Fibroblast of peridontal ligament (primary cell): ENCODE data around the gene NRG4.
"Not testable (repeated sequence)": the region's sequence is repeated elsewhere in the genome, so short reads cannot be mapped to it uniquely, and the experiment has no call there.

Experiments used
- DNase-seq: peaks from one replicate; pipeline ENCODE4 v3.0.0-alpha.2; 2010; ENCODE audit errors: extremely low read depth

The NRG4 gene

DNA sequence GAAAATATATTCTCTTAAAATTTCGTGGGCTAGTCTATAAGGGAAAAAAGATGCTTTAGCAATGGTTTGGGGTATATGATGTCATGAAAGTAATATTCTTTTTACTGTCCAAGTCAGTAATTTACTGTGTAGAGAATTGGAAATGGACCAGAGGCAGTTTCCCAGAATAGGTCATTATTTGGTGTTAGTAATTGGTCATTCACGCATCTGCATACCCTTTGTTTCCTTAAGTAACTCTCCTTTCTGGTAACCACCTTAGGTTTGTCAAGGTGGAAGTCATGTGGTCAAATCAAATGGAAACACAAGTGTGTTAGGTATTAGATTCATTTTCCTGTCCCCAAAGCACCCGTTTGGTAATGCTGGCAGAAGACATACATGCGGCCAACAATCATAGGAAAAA lies 84.6 kb downstream of the NRG4 start:
- DNase-seq, result no peak

DNA sequence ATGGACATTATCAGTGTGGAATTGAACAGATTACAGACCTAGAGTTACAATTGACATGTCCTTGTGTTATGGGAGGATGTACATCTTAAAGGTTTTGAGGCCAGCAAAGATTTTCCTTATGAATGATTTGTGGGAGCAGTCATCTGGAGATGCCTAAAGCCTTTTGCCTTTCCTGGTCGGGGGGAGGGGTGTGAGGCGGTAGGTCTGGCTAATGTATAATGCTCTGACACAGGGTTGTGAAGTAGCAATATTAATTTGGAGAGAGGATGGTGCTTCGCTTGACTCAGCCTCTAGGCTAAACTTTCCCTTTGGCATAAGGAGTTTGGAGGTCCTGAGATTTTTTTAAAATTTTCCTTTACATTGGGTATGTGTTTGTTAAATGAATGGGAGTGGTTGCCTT lies 85.3 kb downstream of the NRG4 start:
- no peak for DNase-seq

DNA sequence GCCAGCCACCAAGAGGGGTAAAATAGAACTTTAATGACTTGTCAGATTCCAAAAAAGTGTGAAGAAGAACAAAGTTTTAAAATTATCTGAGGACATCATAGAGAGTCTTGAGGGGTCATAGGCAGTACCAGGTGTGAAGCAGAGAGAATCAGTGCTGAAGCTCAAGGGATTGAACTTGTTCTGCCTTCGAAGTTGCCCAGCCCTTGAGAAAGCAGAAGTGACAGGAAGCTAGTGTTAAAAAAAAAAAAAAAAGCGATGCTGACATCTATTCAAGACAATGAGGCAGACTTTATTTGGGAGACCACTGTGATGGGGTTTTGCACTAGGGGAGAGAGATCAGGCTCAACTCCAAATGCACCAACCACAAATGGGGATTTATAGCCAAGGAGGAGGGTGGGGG lies 86.8 kb downstream of the NRG4 start:
- no peak for DNase-seq

DNA sequence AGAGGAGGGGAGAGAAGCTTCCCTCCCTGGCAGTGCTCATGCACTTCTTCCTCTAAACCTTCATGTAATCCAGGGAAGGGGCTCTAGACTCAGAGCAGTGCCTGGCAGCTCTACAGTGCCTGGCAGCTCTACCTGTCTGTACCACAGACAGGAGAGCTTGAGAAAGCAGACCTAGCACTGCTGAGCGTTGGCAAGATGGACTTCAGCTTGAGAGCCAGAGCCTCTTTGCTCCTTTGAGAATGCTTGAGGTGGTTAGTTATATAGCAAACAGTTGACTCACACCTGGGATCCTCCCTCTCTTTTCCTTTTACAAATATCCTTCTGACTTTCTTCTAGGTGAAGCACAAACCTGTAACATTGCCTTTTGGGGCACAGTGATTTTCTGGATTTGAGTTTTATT lies 87.6 kb downstream of the NRG4 start:
- DNase-seq, result no peak

DNA sequence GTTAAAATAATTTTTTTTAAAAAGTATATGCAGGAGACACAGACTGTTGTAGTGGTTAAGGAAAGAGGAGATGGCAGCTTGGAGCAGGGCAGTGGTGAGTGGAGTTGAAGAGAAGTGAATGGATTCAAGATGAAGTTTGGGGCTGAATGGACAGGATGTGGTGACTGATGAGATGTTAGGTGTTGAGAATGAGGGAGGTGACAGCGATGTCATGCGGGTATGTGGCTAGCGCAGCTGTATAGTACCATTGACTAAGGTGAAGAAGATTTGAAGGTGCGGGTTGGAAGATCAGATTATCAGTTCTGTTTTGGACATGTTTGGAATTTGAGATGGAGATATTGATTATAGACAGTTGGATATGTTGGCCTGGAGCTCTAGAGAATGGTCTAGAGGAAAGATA lies 88.5 kb downstream of the NRG4 start:
- no peak for DNase-seq

DNA sequence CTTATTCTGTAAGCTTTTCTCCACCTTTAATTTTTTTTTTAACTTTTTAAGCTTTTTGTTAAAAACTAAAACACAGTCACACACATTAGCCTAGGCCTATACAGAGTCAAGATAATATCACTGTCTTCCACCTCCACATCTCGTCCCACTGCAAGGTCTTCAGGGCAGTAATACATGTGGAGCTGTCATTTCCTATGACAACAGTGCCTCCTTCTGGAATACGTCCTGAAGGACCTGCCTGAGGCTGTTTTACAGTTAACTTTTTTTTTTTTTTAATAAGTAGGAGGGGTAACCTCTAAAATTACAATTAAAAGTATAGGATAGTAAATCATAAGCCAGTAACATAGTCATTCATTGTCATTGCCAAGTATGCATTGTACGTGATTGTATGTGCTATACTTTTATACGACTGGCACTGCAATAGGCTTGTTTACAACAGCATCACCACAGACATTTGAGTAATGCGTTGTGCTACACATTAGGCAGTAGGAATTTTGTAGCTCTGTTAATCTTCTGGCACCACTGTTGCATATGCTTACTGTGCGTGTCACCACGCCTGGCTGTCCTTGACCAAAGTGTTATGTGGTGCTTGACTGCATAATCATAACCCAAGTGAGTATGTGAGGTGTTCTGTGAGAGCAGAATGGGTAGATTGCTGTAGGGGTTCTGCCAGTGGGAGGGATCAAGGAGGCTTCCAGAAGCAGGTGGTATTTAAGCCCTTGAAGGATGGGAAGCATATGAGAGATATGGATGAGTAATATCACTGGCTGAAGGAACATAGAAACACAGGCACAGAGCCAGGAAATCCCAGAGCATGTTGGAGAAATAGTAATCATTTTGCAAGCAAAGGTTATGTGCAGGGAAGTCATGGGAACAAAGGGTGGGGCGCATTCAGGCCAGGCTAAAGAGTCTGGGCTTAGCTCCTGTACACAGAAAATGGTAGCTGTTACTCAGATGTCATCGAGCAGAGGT lies 90.2 kb downstream of the NRG4 start:
- peak; percentile 86 for DNase-seq

DNA sequence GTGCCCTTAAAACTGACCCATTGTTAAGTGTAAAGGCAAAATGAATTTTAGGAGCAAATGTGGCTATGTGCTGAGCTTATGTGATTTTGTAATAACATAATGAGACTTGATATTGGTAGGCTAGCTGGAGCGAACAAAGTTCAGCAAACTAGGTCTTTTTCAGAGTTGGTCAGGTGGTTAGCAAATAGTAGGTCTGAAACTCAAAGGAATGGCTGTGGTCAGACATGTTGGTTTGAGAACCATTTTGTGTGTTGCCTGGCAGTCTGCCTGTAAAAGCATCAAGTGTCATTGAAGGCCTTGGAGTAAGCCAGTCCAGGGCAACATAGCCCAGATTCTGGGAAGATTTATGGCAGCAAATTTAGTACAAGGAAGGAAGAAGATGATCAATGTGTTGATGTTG lies 92.1 kb downstream of the NRG4 start:
- DNase-seq, result peak; percentile 34

DNA sequence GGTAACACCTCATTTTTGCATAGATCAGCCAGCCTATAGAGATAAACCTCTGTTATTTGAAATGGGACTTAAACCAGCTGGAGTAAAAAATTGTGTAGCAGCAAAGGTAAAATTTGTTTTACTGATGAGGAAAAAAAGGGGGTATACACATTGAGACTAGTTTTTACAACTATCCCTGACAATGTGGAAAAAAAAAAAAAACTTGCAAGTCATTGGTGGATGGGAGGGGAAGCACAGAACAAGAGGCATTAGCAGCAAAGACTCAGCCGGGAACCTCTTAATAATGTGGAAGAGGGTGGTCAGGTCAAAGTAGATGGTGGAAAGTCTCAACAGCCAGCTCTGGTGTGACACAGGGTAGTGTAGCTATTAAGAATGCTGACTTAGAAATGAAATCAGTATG lies 94.1 kb downstream of the NRG4 start:
- no peak for DNase-seq

DNA sequence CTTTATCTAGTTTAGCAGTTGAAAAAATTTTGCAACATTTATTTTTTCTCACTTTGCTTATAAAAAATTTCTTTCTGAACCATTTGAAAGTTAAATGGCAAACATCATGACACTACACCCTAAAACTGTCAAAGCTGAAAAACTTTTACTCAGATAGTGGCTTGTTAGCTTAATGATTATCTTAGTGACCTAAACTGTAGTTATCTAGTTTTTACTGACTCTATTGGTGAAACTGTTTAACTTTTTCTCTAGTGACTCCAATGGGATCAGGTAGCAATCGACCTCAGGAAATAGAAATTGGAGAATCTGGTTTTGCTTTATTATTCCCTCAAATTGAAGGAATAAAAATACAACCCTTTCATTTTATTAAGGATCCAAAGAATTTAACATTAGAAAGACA lies 95.2 kb downstream of the NRG4 start:
- no peak for DNase-seq

DNA sequence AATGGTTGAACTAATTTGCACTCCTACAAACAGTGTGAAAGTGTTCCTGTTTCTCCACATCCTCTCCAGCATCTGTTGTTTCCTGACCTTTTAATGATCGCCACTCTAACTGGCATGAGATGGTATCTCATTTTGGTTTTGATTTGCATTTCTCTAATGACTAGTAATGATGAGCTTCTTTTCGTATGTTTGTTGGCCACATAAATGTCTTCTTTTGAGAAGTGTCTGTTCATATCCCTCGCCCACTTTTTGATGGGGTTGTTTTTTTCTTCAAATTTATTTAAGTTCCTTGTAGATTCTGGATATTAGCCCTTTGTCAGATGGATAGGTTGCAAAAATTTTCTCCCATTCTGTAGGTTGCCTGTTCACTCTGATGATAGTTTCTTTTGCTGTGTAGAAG lies 101.9 kb downstream of the NRG4 start:
- not testable (repeated sequence) for DNase-seq

DNA sequence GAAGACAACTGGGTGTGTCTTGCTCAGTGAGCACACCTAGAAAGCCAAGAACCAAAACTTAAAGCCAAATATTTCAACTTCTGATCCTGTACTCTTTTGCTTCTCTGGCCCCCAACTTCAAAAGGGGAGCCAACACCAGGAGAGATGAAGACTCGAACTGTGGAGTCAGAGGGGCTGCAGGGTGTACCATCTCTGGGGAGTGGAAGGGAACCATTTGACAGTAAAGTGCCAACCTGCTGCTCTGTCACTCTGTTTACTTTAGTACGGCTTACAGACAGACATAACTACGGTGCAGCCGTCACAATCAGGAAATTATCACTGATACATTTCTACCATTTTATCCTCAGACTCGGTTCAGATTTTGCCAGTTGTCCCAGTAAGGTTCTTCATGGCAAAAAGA lies 107.0 kb downstream of the NRG4 start:
- DNase-seq, result no peak

DNA sequence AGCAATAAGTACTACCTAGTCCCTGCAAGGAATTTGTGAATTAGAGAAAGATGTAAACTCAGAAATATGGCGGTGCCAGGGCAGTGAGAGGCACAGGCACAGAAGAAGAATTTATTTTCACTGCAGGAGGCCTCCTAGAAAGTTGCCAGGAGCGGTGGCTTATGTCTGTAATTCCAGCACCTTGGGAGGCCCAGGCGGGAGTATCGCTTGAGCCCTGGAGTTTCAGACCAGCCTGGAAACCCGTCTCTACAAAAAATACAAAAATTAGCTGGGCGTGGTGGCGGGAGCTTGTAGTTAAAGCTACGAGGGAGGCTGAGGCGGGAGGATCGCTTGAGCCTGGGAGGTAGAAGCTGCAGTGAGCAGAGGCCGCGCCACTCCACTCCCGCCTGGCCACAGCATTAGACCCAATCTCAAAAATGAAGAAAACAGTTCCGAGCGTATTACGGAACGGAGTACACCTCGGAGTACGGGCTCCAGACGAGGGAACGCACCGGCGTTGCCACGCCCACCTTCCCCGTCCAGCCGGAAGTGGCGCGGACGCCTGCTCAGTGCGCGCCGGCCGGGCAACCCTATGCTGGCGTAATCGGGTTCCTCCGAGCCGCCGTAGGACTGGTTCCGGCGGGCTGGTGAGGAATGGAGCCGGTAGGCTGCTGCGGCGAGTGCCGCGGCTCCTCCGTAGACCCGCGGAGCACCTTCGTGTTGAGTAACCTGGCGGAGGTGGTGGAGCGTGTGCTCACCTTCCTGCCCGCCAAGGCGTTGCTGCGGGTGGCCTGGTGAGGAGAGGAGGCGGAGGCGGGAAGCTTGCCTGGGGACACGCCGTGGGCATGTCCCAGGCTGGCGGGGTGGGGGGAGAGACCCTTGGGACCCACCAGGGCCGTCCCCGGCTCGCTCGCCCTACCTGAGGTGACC lies 108.6 kb downstream of the NRG4 start, which contains the start of gene FBXO22:
Gene FBXO22 (plus strand): TSS at position 548 of the 909 bp plus-strand sequence. CDS start 86 bp downstream, at position 634.
- DNase-seq, result peak; percentile 85

DNA sequence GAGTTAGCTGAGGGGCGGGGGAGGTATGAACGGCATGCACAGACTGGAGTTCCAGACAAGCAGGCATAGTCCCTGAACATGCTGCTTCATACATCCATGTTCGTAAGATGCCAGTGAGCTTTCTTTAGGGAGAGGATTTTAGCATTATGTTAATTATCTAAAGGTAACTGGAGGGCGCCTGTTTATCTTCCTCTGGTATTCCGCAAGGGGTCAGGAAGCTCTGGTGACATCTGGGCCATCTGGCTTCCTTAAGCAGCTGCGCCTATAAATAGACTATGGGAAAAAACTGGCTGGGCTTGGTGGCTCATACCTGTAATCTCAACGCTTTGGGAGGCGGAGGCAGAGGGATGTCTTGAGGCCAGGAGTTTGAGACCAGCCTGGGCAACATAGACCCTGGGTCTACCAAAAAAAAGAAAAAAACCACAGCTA lies 110.1 kb downstream of the NRG4 start:
- no peak for DNase-seq

DNA sequence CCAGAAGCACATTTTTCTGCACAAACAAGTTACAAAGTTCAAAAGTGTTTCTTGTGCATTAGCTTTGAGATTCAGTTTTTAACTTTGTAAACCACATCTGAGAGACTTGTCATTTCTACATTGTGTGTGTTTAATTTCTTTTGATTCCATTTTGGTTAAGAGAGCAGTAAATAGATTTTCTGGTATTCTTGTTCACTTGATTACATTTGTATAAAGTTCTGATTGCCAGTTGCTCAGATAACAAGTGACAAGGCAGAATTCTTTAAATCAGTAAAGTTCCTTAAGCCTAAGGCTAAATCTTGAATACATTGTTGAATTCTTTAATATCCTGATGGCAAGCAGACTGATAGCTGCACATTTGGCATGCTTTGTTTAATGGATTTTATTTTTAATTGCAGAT lies 111.6 kb downstream of the NRG4 start:
- no peak for DNase-seq

DNA sequence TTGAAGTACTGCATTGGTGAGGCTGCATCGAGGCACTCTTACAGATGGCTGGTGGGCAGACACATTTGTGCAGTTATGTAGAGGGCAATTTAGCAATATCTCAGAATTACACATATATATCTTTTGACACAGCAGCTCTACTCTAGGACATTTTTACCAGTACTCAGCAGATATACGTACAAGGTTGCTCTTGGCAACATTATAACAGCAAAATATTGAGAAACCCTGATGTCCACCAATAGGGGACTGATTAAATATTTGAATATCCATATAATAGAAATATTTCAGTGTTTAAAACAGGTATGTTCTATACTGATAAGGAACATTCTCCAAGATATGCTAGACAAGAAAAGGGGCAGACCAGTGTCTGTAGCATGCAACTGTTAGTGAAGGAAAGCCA lies 116.5 kb downstream of the NRG4 start:
- no peak for DNase-seq

DNA sequence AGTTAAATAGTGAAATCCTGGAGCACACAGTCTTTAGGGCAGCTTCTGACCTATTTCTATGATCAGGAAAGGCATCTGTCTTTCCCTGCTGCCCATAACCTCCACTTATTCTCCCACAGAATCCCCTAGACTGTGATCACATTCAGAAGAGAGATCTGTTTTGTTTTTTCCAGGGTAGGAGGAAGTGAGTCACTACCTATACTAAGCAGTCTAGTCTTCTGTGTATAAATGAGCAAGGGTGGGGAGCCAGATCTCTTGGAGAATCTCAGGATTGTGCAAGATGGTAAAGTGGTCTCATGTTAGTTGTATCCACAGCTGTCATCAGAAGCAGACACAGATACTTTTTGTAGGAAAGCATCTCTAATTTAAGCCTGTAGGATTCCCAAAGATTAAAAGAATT lies 120.3 kb downstream of the NRG4 start:
- DNase-seq, result peak; percentile 84
